Measurements from ENCODE around the gene DRP2. TPM values are rescaled to one million over a fixed set of nuclear protein-coding genes. Genes with fewer than 3 reads are reported as not detected.

Gene DRP2
- total RNA-seq, 4 donors from 2014 or later, result 0.17 to 0.22 TPM; not detected in 2

DNA sequence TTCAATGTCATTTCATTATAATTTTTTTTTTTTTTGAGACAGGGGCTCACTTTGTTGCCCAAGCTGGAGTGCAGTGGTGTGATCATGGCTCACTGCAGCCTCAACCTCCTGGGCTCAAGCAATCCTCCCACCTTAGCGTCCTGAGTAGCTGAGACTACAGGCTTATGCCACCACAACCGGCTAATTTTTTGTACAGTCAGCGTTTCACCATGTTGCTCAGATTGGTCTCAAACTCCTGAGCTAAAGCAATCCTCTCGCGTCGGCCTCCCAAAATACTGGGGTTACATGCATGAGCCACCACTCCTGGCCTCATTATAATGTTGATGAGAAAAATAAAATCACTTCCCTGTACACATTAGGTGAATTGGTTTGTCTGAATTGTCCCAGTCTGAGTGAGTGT, 54.6 kb downstream of the DRP2 start:
- TF ChIP-seq, protein P1, sequence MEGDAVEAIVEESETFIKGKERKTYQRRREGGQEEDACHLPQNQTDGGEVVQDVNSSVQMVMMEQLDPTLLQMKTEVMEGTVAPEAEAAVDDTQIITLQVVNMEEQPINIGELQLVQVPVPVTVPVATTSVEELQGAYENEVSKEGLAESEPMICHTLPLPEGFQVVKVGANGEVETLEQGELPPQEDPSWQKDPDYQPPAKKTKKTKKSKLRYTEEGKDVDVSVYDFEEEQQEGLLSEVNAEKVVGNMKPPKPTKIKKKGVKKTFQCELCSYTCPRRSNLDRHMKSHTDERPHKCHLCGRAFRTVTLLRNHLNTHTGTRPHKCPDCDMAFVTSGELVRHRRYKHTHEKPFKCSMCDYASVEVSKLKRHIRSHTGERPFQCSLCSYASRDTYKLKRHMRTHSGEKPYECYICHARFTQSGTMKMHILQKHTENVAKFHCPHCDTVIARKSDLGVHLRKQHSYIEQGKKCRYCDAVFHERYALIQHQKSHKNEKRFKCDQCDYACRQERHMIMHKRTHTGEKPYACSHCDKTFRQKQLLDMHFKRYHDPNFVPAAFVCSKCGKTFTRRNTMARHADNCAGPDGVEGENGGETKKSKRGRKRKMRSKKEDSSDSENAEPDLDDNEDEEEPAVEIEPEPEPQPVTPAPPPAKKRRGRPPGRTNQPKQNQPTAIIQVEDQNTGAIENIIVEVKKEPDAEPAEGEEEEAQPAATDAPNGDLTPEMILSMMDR (IDR thresholded peaks at IDR 0.05; ENCODE audit: low read depth), result no peak

GRCh38 chrX:101276238-101276637, 56.7 kb downstream of the DRP2 start:
- TF ChIP-seq, protein P1 (IDR thresholded peaks at IDR 0.05; ENCODE audit: low read depth), result no peak

DNA sequence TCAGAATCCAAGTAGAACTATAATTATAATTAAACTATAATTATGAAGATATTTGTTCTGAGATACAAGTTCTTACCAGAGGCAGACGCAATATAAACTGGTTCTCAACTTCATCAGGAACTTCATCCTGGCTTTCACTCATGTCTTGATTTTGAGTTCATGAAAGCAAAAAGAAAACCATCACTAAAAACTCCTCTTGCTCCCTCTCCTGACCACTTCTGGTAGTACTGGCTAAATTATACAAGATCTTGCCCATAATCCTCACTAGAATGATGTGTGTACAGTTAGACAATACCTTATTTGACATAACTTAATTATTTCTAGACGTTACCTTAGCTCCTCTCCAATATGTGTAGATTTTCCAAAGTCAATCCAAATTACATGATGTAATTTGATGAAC, 67.8 kb downstream of the DRP2 start:
- TF ChIP-seq, protein P1 (IDR thresholded peaks at IDR 0.05; ENCODE audit: low read depth), result no peak

DNA sequence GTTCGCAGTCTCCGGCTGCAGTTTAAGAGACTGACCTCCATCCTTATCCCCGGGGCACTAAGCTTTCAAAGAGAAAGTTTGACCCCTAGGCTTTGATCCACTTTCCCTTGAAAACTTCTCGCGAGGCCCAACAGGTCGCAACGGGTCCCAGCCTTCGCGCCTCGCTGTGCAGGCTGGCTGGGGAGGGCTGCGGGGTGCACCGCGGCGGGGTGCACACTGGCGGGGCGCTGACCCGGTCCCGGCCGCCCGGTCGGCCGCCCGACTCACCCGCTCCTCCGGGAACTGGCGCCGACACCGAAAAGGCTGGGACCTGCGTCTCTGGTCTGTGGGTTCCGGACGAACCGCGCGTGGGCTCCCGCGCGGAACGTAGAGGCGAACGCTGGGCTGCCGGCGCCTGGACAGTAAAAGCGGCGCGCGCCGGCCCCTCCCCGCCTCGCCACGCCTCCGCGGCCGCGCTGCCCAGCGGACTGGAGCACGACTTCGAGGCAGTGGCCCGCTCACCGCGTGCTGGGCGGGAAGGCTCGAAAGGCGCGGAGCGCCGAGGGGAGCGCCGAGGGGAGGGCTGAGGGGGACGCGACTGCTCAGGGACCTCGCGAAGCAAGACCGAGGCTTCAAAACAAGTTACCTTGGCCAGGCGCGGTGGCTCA, 71.5 kb downstream of the DRP2 start, which contains the start of gene TAF7L:
Gene TAF7L, minus strand, starts transcription at position 378 of the 647 bp plus-strand sequence. CDS start 3,791 bp downstream, outside the sequence.
- TF ChIP-seq, protein P1 (IDR thresholded peaks at IDR 0.05; ENCODE audit: low read depth), result no peak

DNA sequence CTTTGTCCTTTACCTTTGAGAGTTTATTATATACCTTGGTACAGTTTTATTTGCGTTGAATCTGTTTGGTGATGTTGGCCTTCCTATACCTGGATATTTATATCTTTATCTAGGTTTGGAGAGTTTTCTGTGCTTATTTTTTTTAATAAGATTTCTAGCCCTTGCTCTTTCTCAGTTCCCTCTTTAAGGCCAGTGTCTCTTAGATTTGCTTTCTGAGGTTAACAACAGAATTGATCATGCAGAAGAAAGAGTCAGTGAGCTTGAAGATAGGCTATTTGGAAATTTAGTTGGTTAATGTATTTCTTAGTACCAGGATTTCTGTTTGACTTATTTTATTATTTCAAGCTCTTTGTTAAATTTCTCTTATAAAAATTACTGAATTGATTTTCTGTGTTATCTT, 84.2 kb downstream of the DRP2 start:
- TF ChIP-seq, protein P1 (IDR thresholded peaks at IDR 0.05; ENCODE audit: low read depth), result no peak

Small RNA genes within 50 kb of the gene (small RNA-seq; reads per million reads assigned to genes)
- not detected for gene Z70280.1

Other genes starting within 250 kb of the DRP2 start
- gene TRMT2B, start 167.7 kb upstream of the DRP2 start, total RNA-seq, result 10 to 100 TPM; 10.9 to 15.8 (median 14.0) TPM
- under 1 TPM in 3 of 4 donors, not detected in 1; 0.38 to 0.88 (median 0.51) TPM for gene TMEM35A, start 140.9 kb upstream of the DRP2 start, total RNA-seq
- gene CENPI, start 121.6 kb upstream of the DRP2 start, total RNA-seq, result 1 to 10 TPM; 1.1 to 2.4 (median 1.4) TPM
- gene TAF7L, start 71.5 kb downstream of the DRP2 start, total RNA-seq, result under 1 TPM in 1 of 4 donors, not detected in 3; 0.17 TPM
- gene TIMM8A, start 129.0 kb downstream of the DRP2 start, total RNA-seq, result 1 to 10 TPM; 4.2 to 9.0 (median 5.9) TPM
- gene BTK, start 166.4 kb downstream of the DRP2 start, total RNA-seq, result 10 to 100 TPM in 3 of 4 donors, 1 to 10 TPM in 1; 9.5 to 45.7 (median 19.6) TPM
- gene RPL36A, start 171.2 kb downstream of the DRP2 start, total RNA-seq, result 1,000 to 10,000 TPM in 3 of 4 donors, 100 to 1,000 TPM in 1; 559 to 2,041 (median 1,502) TPM
- gene GLA, start 188.1 kb downstream of the DRP2 start, total RNA-seq, result 10 to 100 TPM; 22.0 to 79.9 (median 32.4) TPM
- 10 to 100 TPM; 34.5 to 75.0 (median 43.2) TPM for gene HNRNPH2, start 188.4 kb downstream of the DRP2 start, total RNA-seq

All from subcutaneous adipose tissue (tissue), 4 donors.